DOHH2 (cell line): ENCODE data around the gene COG2.
"Not testable (repeated sequence)": the region's sequence is repeated elsewhere in the genome, so short reads cannot be mapped to it uniquely, and the experiment has no call there.

Source experiments
- EZH2phosphoT487 ChIP-seq: fragments of 200-600 bp; sonication (generic); IDR thresholded peaks from 2 replicates; pipeline ENCODE4 v1.6.1; 2017; ENCODE audit warnings: borderline replicate concordance, mild to moderate bottlenecking, antibody characterized with exemption, low read length, moderate library complexity, mixed read lengths
- TF ChIP-seq, protein P1 (sequence below): fragments of 200-600 bp; sonication (generic); IDR thresholded peaks from one replicate; pipeline ENCODE4 v1.5.1; 2014; ENCODE audit warnings: antibody characterized with exemption, mild to moderate bottlenecking, low read depth, low read length; ENCODE audit not compliant: poor library complexity, severe bottlenecking

DNA sequence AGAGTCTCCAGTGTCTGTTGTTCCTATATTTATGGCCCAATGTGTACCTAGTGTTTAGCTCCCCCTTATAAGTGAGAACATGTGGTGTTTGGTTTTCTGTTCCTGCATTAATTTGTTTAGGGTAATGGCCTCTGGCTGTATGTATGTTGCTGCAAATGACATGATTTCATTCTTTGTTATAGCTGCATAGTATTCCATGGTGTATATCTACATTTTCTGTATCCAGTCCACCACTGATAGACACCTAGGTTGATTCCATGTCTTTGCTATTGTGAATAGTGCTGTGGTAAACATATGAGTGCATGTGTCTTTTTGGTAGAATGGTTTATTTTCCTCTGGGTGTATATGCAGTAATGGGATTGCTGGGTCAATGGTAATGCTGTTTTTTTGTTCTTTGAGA lies 56.7 kb downstream of the COG2 start:
- TF ChIP-seq EZH2phosphoT487: not testable (repeated sequence)
- TF ChIP-seq, protein P1, sequence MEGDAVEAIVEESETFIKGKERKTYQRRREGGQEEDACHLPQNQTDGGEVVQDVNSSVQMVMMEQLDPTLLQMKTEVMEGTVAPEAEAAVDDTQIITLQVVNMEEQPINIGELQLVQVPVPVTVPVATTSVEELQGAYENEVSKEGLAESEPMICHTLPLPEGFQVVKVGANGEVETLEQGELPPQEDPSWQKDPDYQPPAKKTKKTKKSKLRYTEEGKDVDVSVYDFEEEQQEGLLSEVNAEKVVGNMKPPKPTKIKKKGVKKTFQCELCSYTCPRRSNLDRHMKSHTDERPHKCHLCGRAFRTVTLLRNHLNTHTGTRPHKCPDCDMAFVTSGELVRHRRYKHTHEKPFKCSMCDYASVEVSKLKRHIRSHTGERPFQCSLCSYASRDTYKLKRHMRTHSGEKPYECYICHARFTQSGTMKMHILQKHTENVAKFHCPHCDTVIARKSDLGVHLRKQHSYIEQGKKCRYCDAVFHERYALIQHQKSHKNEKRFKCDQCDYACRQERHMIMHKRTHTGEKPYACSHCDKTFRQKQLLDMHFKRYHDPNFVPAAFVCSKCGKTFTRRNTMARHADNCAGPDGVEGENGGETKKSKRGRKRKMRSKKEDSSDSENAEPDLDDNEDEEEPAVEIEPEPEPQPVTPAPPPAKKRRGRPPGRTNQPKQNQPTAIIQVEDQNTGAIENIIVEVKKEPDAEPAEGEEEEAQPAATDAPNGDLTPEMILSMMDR: not testable (repeated sequence)
